ENCODE measurements around the gene FAM193B. TPM values are rescaled to one million over a fixed set of nuclear protein-coding genes. Genes with fewer than 3 reads are reported as not detected.

FAM193B gene
- polyA plus RNA-seq, 1 of the 3 experiments (the other 2 are of a cell fraction): 48.1 TPM

GRCh38 chr5:177491983-177492746, 62.2 kb downstream of the FAM193B start:
- Histone ChIP-seq H3K4me3 (ENCODE audit: low read depth in 2 of 2, low read length in 1 of 2) (no peak overlapping the region), H3K27me3 (ENCODE audit: insufficient read depth) (no peaks in the 10 kb centered on the region), H3K79me2 (ENCODE audit: insufficient read depth) (peaks cover 69% of the 10 kb centered on the region), H2AFZ (ENCODE audit: low read depth) (no peak overlapping the region), H3F3A (replicated peaks; ENCODE audit: insufficient read depth) (peaks cover 31% of the 10 kb centered on the region), H3K9me3 (no peaks in the 10 kb centered on the region), H4K20me1 (ENCODE audit: insufficient read depth) (peaks cover 85% of the 10 kb centered on the region), H3K9ac (no peak overlapping the region), H3K4me2 (no peak overlapping the region), H3K36me3 (replicated peaks in 1 of 2; ENCODE audit: control insufficient read depth in 1 of 2, insufficient read depth in 2 of 2, low read length in 1 of 2) (peaks cover 44 to 55% of the 10 kb centered on the region in 2 experiments), H3K4me1 (ENCODE audit: control insufficient read depth in 1 of 2, insufficient read depth in 2 of 2, low read depth in 1 of 2, low read length in 1 of 2) (peaks cover 33 to 40% of the 10 kb centered on the region in 2 experiments; a peak in 3 of 4 replicates), H3K9me2 (no peaks in the 10 kb centered on the region), H3K27ac (ENCODE audit: low read depth in 2 of 2, low read length in 1 of 2) (no peak overlapping the region; a peak in 1 of 4 replicates)
- ChIA-PET POLR2A (interaction anchor here (5.9 to 6.7 kb wide), 2 partner anchors 14 to 21 kb away, joined by 39 to 43 read pairs; no protein-coding TSS in a partner anchor), CTCF (interaction anchor here (0.9 to 15.9 kb wide), 9 partner anchors 9 to 104 kb away, joined by 3 to 228 read pairs (median 4); partner anchors contain the start of genes DBN1 and PRR7)
- 97% methylated on average over 41 of the region's 54 CpGs for WGBS (ENCODE audit: low lambda C conversion rate)
- DNase-seq: no peak
- TF ChIP-seq TCF12 (IDR thresholded peaks at IDR 0.05) (no peak), MXI1 (IDR thresholded peaks at IDR 0.05; ENCODE audit: low read depth, low read length) (no peak), ZBTB33 (IDR thresholded peaks at IDR 0.05; ENCODE audit: borderline replicate concordance, low read depth) (no peak), PBX3 (IDR thresholded peaks at IDR 0.05) (no peak), CTCF (IDR thresholded peaks at IDR 0.05) (no peak), CHD2 (IDR thresholded peaks at IDR 0.05; ENCODE audit: low read length, partially characterized antibody) (no peak), IRF3 (IDR thresholded peaks at IDR 0.05; ENCODE audit: low read depth, low read length) (no peak)
